NCI-H69 (cell line): Measurements from ENCODE around the gene ZNF365.
"Not testable (repeated sequence)": the region's sequence is repeated elsewhere in the genome, so short reads cannot be mapped to it uniquely, and the experiment has no call there.

Experiments
- DNase-seq: peaks from one replicate; lab custom pipeline; 2025; lab: John Stamatoyannopoulos, UW

The ZNF365 gene

DNA sequence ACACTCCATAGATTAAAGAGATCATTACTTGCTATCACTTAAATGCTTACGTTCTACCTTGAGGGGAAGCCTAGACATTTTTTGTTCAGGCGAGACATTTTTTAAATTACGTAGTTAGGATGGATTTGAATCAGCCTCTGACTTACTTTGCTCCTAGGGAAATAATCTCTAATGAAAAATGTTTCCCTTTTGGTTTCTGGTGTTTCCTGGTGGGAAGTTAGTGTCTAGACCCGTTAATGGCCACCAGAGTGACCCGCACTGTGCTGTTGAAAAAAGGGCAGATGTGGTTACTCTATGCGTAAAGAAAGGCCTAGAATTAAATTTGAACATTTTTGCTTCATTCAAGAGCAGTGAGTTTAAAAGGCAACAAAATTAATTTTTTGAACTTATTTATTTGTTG is 3.8 kb downstream of the ZNF365 start:
- no peak for DNase-seq

GRCh38 chr10:62378877-62379276 is 4.7 kb downstream of the ZNF365 start:
- not testable (repeated sequence) for DNase-seq

DNA sequence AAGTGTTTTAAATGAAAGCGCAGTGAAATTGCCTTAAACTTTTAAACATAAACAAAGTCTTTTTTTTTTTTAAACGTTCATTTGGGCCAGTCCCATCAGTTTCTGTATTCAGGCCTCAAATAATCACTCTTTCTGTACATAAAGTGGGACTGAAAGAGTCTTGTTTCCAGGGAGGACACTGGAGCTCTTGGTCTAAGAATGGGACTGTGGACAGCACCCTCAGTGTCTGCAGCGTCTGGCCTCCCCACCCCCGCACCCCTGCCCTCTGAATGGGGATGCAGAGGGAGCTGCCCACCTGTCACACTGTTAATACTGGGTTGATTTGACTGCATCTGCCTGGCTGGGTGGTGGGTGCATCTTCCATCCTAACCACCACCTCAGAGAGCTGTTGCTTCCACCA is 5.2 kb downstream of the ZNF365 start:
- no peak for DNase-seq

DNA sequence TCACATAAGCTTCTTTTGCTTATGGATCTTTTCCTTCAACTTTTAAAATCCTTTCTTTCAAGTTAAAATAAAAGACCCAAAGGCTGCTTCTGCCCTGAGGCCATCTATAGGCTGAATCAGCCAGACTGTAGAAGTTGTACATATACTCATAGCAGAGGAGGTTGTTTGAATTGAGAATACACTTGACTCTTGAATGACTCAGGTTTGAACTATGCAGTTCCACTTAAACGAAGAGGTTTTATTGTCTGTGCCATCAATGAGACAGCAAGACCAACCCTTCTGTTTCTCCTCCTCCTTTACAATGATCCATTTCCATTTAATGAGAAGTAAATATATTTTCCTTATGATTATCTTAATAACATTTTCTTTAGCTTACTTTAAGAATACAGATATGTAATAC is 5.8 kb downstream of the ZNF365 start:
- DNase-seq = peak; percentile 0

DNA sequence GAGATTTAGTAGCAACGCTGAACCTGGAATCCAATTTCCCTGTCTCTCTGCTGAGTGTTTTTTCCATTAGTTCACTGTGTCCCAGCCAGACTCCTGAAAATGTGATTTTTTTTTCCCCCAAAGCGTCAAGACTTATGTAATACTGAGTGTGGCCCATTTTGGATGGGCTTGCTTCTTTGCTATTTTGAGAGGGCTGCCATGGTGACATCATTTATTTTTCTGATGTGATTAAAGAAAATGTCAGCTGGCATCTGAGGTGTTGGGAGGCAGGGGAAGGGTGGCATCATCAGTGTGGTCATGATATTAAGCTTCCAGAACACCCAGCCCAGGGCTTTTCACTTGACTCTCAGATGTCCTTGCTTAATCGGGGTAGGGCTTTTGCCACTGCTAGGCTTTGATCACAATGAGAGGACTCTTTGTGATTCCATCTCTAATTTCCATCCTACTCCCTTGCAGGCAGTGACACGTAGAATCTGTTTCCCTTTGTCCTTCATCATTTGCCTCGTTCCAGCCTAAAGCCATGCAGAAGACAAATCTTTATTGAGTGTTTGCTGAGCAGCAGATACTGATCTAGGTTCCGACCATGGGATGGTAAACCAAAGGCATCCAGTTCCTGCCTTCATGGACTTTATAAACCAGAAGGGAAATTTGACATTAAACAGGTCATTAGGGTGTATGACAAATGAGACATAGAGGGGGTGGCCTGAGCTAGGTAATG is 7.4 kb downstream of the ZNF365 start:
- DNase-seq = no peak

DNA sequence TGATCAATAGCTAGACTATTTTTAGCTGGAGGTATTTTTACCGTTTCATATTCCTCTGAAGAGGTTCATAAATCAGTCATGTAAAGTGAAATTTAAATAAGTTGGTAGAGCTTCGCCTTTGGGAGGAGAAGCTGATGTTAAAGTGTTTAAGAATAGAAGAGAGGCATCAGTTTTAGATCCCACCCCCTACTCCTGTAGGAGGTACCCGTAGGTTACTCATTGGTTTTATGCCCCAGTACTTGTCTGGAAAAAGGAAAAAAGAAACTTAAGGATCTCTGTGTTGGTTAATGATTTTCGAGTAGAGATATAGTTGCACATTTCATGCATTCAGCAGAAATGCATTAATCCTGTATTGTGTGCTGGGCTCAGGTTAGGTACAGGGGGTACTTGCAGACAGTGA is 8.7 kb downstream of the ZNF365 start:
- no peak for DNase-seq

- no peak for DNase-seq
Observed at GRCh38 chr10:62384057-62384446, 9.9 kb downstream of the ZNF365 start.

- peak; percentile 1 for DNase-seq
Observed at GRCh38 chr10:62384447-62385081, 10.4 kb downstream of the ZNF365 start.

DNA sequence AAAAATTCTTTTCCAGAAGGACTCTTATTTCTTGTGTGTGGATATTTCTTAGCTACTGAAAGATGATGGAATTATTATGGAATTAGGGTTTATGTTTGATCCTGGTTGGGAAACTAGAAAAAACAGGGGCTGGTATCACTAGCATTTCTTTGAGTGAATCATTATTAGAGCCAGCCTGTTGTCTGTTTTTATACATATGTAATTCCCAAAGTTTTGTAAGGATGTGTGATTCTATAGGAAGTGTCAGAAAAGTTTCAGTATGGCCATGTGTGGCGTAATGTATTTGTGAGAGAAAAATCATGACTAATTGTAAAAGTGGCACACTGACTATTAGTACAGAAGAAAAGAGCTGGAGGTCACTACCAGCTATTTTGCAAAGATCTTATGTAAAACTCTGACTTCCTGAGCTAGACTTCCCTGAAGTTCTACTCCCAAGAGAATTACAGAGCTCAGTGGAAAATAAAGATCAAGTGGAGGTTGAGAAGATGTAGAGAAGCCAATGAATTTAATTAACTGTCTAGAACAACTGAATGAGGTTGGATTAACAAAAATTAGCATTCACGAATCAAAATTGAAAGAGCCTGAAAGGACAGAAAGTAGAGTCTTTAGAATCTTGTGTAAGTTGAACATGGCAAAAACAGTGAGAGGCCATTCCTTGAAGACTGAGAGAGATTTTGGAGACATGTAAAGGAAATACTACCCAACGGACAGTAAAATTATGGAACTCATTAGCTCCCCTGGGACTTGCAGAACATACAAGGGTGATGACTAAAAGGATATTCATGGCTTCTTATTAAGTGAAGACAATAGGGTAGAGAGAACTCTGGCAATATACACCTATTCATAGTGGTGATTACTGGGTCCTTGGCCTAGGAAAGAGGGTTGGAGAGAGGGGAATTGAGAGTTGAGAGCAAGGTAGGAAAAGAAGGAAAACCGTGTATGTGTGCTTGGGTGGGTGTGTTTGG is 12.5 kb downstream of the ZNF365 start:
- peak; percentile 1 for DNase-seq

DNA sequence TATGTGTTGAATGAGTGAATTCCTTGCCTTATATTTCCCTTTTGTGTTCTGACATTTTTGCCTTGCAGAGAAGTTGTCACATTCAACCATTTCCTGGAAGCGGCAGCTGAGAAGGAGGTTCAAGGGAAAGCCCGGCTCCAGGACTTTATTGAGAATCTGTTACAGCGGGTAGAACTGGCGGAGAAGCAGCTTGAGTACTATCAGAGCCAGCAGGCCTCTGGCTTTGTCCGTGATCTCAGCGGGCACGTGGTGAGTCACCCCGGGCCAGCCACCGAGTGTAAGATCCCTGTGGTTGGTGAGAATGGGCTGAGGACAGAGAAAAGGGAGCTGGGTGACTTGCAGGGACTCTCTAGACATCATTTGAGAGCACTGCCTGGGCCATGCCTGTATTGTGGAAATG is 14.2 kb downstream of the ZNF365 start:
- DNase-seq = no peak

GRCh38 chr10:62390497-62391176 is 16.5 kb downstream of the ZNF365 start:
- no peak for DNase-seq

- DNase-seq = no peak
Observed at GRCh38 chr10:62393237-62393636, 19.1 kb downstream of the ZNF365 start.

DNA sequence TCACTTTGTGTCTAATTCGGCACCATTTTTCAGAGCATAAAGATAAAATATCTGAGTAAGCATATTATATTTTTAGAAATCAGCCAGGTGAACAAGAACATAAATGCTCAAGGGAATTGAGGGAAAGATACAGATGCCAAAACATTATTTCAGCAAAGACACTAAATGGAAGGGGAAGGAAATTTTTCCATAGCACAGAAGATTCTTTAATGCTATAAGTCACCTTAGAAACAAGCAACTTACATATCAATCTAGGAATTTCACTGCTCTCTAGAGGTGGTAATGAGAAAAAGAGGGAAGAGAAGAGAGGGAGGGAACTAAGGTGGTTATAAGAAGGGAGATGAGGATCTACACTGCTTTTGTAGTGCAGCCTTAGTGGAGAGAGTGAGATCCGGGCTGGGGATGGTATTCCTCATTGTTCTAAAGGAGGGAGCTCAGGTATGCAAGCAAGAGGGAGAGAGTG is 20.4 kb downstream of the ZNF365 start:
- DNase-seq = peak; percentile 0

- no peak for DNase-seq
Observed at GRCh38 chr10:62395892-62396291, 21.7 kb downstream of the ZNF365 start.

- DNase-seq = no peak
Observed at GRCh38 chr10:62396864-62397263, 22.7 kb downstream of the ZNF365 start.

DNA sequence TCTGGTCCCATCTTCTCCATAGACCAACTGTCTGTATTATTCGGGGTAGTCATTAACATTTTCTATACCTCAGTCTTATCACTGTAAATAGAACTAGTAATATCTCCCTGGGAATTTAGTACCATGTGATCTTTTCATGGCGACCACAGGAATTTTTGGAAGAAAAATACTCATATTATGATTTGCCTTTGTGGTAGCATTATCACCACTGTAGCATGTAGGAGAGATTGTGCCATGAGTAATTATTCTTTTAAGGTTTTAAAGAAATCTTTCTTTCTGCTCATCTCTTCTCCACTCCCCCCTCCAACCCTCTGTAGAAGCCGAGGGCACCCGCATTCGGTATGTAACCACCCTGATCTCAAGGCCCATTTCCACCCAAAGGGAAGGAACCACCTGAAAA is 25.0 kb downstream of the ZNF365 start:
- no peak for DNase-seq

DNA sequence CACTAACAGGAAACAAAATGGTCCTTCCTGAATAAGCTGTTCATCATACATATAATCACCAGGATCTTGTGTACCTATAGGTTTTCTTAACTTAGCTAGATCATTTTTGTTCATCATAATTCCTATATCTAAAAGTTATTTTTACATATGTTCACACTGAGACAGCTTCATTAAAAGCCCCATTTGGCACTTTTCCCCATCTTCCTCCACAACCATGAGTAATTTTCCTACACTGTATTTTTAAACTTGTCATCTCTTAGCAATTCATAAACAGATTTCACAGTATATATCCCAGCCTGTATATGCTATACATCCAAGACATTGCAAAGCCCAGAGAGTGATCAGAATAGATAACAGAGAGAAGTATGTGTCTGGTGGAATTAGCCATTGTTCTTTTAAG is 28.3 kb downstream of the ZNF365 start:
- no peak for DNase-seq

DNA sequence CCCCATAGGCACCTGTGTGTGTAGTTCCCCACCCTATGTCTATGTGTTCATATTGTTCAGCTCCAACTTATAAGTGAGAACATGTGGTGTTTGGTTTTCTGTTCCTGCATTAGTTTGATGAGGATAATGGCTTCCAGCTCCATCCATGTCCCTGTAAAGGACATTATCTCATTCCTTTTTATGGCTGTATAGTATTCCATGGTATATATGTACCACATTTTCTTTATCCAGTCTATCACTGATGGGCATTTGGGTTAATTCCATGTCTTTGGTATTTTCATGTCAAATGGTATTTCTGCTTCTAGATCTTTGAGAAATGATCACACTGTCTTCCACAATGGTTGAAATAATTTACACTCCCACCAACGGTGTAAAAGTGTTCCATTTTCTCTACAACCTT is 36.4 kb downstream of the ZNF365 start:
- not testable (repeated sequence) for DNase-seq

GRCh38 chr10:62410934-62411333 is 36.8 kb downstream of the ZNF365 start:
- not testable (repeated sequence) for DNase-seq

- DNase-seq = no peak
Observed at GRCh38 chr10:62413048-62413447, 38.9 kb downstream of the ZNF365 start.

DNA sequence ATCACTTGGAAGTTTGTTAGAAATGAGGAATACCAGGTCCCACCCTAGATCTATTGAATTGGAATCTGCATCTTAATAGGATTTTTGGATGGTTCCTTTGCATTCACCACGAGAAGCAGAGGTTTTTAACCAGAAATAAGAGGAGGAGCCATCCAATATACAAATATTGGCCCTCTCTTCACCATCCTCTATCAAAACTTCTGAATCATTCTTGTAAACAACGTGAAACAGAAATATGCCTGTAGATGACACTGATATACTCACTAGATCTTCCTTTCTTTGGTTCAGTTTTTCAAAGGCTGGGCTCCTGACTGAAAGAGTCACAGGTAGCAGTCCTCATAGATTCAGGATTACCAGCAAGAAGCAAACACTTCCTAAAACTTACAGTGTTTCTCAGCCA is 39.5 kb downstream of the ZNF365 start:
- DNase-seq = no peak

DNA sequence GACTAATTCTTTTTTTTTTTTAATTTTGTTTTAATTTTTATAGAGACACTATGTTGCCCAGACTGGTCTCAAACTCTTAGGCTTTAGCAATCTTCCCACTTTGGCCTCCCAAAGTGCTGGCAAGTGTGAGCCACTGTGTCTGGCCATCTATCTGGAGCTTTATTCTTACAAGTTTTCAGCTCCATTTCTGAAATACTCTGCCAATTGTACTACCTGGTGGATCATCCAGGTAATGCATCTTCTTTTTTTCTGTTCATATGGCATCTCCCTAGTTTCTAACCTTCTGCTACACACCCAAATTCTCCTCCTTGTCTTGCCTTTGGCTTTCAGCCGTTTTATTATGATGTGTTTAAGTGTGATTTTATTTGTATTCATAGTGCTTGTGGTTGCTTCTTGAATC is 40.2 kb downstream of the ZNF365 start:
- DNase-seq = no peak
